Caco-2 (cell line): ENCODE data around the gene ABHD11. TPM values are rescaled to one million over a fixed set of nuclear protein-coding genes. Genes with fewer than 3 reads are reported as not detected.
A peak's percentile ranks its signal among the peaks of the same experiment; 100 is the strongest.

Experiments used
- BruUV-seq: library from RNA; stranded (reverse); fragments of 400-500 nt; replicated peaks from 2 replicates; lab custom pipeline; 2021; lab: Mats Ljungman, UMichigan
- CTCF ChIA-PET: fragments of 300-600 bp; sonication (Branson Sonifier 250); formaldehyde crosslinking; loops from one replicate; lab custom pipeline; 2022; ENCODE audit warnings: antibody characterized with exemption; lab: Charles Lee
- POLR2A ChIA-PET: fragments of 300-600 bp; sonication (Branson Sonifier 250); formaldehyde crosslinking; loops from one replicate; lab custom pipeline; 2022; ENCODE audit warnings: antibody characterized with exemption; lab: Charles Lee
- DNase-seq, 2 experiments: peaks; one replicate each; pipeline versions ENCODE4 v3.0.0 to v3.0.0-alpha.2; 2020 to 2022
- H3K27me3 ChIP-seq: replicated peaks from 2 replicates; pipeline ENCODE4 v1.6.0; 2011; ENCODE audit warnings: low read length; ENCODE audit not compliant: control insufficient read depth, insufficient read depth
- H3K36me3 ChIP-seq: 2 replicates; pipeline ENCODE4 v1.5.1; 2011; ENCODE audit warnings: low read length; ENCODE audit not compliant: control insufficient read depth, insufficient read depth
- H3K4me1 ChIP-seq: fragments of 250-450 bp; sonication (Bioruptor Pico); 2 replicates; pipeline ENCODE4 v1.5.1; 2020; ENCODE audit warnings: mild to moderate bottlenecking
- H3K4me3 ChIP-seq: 2 replicates; pipeline ENCODE4 v1.5.1; 2011; ENCODE audit warnings: low read depth, mild to moderate bottlenecking, control low read depth, low read length
- H3K9me3 ChIP-seq: fragments of 250-450 bp; sonication (Bioruptor Pico); 2 replicates; pipeline ENCODE4 v1.5.1; 2020; ENCODE audit warnings: mild to moderate bottlenecking, moderate library complexity
- H3K27ac Mint-ChIP-seq: one replicate; pipeline ENCODE4 v1.8.0; 2022; ENCODE audit warnings: mixed read lengths; ENCODE audit not compliant: unreplicated experiment
- H3K27me3 Mint-ChIP-seq: one replicate; pipeline ENCODE4 v1.8.0; 2022; ENCODE audit warnings: mixed read lengths; ENCODE audit not compliant: insufficient read depth, unreplicated experiment
- H3K36me3 Mint-ChIP-seq: one replicate; pipeline ENCODE4 v1.8.0; 2022; ENCODE audit warnings: mild to moderate bottlenecking, mixed read lengths; ENCODE audit not compliant: insufficient read depth, unreplicated experiment
- H3K4me1 Mint-ChIP-seq: one replicate; pipeline ENCODE4 v1.8.0; 2022; ENCODE audit warnings: low read depth, mixed read lengths; ENCODE audit not compliant: unreplicated experiment
- H3K4me3 Mint-ChIP-seq: one replicate; pipeline ENCODE4 v1.8.0; 2022; ENCODE audit warnings: mild to moderate bottlenecking, moderate library complexity, mixed read lengths; ENCODE audit not compliant: unreplicated experiment
- H3K9me3 Mint-ChIP-seq: one replicate; pipeline ENCODE4 v1.8.0; 2022; ENCODE audit warnings: mixed read lengths; ENCODE audit not compliant: unreplicated experiment
- intact Hi-C: fragments of 100-400 bp; cut with micrococcal nuclease; formaldehyde crosslinking; loops from one replicate; pipeline ENCODE4 v1.10.0; 2022; ENCODE audit not compliant: unreplicated experiment
- total RNA-seq: library from RNA; stranded (reverse); gene quantifications from 2 replicates; pipeline ENCODE4 v1.2.3, GENCODE V29; 2022
- TF ChIP-seq, protein P1 (sequence below), 2 experiments: fragments of 200-600 bp in 1 of 2; IDR thresholded peaks; 1 replicate in 1 of 2; 2 replicates in 1 of 2; pipeline versions ENCODE4 v1.5.1 to v1.8.0; 2011 to 2022; ENCODE audit warnings: antibody characterized with exemption in 1 of 2, control low read depth in 1 of 2, inconsistent platforms in 1 of 2, low read depth in 1 of 2, low read length in 1 of 2, mild to moderate bottlenecking in 1 of 2, moderate library complexity in 1 of 2; ENCODE audit not compliant: insufficient read depth in 1 of 2, severe bottlenecking in 1 of 2, unreplicated experiment in 1 of 2

ABHD11 gene
- total RNA-seq, 1 experiment from 2014 or later: 38.9 TPM

DNA sequence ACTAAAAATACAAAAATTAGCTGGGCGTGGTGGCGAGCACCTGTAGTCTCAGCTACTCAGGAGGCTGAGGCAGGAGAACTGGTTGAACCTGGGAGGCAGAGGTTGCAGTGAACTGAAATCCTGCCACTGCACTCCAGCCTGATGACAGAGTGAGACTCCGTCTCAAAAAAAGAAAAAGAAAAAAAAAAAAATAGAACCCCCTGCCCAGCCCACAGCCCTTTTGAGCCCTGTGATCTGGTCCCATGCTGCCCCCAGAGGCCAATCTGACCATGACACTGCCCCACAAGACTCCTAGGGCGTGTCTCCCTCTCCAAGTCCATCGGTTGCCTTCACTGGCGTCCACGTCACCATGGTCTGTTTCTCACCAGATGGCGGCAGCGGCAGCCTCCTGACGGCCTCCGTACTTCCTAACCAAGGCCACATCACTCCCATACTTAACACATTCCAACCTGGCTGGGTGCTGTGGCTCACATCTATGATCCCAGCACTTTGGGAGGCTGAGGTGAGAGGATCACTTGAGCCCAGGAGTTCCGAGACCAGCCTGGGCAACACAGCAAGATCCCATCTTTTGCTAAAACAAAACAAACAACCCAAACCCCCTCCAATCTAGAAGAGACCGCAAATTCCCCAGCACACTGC, 37.1 kb downstream of the ABHD11 start:
- intact Hi-C loops: loop anchor here (1.0 kb wide), 2 partner anchors 14 to 24 kb away; no protein-coding TSS in a partner anchor
- Mint-ChIP-seq H3K4me3 (no peak overlapping the region), H3K27me3 (no peaks in the 10 kb centered on the region), H3K9me3 (no peaks in the 10 kb centered on the region), H3K36me3 (peaks cover 80% of the 10 kb centered on the region), H3K4me1 (no peaks in the 10 kb centered on the region), H3K27ac (no peak overlapping the region)
- H3K27me3 ChIP-seq: no peaks in the 10 kb centered on the region
- H3K4me3 ChIP-seq: no peak overlapping the region
- H3K4me1 ChIP-seq: peaks cover 12% of the 10 kb centered on the region
- TF ChIP-seq, protein P1, sequence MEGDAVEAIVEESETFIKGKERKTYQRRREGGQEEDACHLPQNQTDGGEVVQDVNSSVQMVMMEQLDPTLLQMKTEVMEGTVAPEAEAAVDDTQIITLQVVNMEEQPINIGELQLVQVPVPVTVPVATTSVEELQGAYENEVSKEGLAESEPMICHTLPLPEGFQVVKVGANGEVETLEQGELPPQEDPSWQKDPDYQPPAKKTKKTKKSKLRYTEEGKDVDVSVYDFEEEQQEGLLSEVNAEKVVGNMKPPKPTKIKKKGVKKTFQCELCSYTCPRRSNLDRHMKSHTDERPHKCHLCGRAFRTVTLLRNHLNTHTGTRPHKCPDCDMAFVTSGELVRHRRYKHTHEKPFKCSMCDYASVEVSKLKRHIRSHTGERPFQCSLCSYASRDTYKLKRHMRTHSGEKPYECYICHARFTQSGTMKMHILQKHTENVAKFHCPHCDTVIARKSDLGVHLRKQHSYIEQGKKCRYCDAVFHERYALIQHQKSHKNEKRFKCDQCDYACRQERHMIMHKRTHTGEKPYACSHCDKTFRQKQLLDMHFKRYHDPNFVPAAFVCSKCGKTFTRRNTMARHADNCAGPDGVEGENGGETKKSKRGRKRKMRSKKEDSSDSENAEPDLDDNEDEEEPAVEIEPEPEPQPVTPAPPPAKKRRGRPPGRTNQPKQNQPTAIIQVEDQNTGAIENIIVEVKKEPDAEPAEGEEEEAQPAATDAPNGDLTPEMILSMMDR (IDR thresholded peaks at IDR 0.05; ENCODE audit: insufficient read depth in 1 of 2, low read depth in 1 of 2, low read length in 1 of 2, severe bottlenecking in 1 of 2, unreplicated experiment in 1 of 2): peak; percentile 62 to 79
- peaks cover 3% of the 10 kb centered on the region; the same call in 1 of the 2 replicates for H3K36me3 ChIP-seq
- peak; percentile 77 to 78 for DNase-seq
- BruUV-seq: no TSS peak
- CTCF ChIA-PET: interaction anchor here (1.3 to 2.6 kb wide), 4 partner anchors 14 to 95 kb away, joined by 3 to 9 read pairs (median 6); no protein-coding TSS in a partner anchor
- H3K9me3 ChIP-seq: no peaks in the 10 kb centered on the region
- POLR2A ChIA-PET: interaction anchor here (0.5 to 0.6 kb wide), 2 partner anchors 43 to 135 kb away, joined by 3 to 5 read pairs; no protein-coding TSS in a partner anchor

DNA sequence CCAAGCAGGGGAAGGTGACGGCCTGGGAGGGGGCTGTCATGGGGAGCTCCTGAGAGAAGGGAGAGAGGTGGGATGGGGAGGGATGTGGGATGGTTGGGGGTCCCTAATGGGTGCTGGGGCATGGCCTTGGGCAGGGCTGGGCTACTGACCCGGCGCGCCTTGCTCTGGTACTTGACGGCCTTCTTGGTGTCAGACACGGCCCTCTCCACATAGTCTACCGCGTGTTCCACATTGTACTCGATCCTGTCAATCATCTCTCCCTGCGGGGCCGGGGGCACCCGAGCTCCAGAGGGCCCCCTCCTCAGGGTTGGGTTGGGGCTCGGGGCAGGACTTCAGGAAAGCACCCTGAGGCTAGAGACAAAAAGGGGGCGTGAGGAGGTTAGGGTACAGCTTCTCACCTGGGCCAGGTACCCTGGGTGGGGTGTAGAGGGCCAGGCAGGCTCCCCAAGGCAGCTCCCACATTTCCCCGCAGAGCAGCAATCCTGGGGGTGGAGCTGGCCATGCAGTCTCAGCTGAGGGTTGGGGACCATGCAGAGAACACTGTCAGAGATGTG, 37.9 kb downstream of the ABHD11 start:
- intact Hi-C loops: loop anchor here (1.0 kb wide), 2 partner anchors 15 to 25 kb away; no protein-coding TSS in a partner anchor
- Mint-ChIP-seq H3K4me3 (no peak overlapping the region), H3K36me3 (peaks cover 76% of the 10 kb centered on the region), H3K4me1 (no peaks in the 10 kb centered on the region), H3K9me3 (no peaks in the 10 kb centered on the region), H3K27ac (no peak overlapping the region), H3K27me3 (no peaks in the 10 kb centered on the region)
- BruUV-seq: no TSS peak
- CTCF ChIA-PET: interaction anchor here (0.6 to 2.6 kb wide), 5 partner anchors 15 to 94 kb away, joined by 3 to 13 read pairs (median 8); no protein-coding TSS in a partner anchor
- H3K4me1 ChIP-seq: peaks cover 12% of the 10 kb centered on the region
- no peak for DNase-seq
- no peaks in the 10 kb centered on the region for H3K9me3 ChIP-seq
- TF ChIP-seq, protein P1 (IDR thresholded peaks at IDR 0.05; ENCODE audit: insufficient read depth in 1 of 2, low read depth in 1 of 2, low read length in 1 of 2, severe bottlenecking in 1 of 2, unreplicated experiment in 1 of 2): no peak
- H3K4me3 ChIP-seq: no peak overlapping the region
- H3K36me3 ChIP-seq: peaks cover 3% of the 10 kb centered on the region; the same call in 1 of the 2 replicates
- POLR2A ChIA-PET: interaction anchor here (0.5 kb wide), 1 partner anchor 42 kb away, joined by 5 read pairs; no protein-coding TSS in a partner anchor
- H3K27me3 ChIP-seq: no peaks in the 10 kb centered on the region

GRCh38 chr7:73700069-73700423, 38.6 kb downstream of the ABHD11 start:
- H3K36me3 Mint-ChIP-seq: peaks cover 70% of the 10 kb centered on the region
- no peaks in the 10 kb centered on the region for H3K9me3 ChIP-seq
- H3K27me3 ChIP-seq: no peaks in the 10 kb centered on the region
- peaks cover 12% of the 10 kb centered on the region for H3K4me1 ChIP-seq
- H3K4me3 Mint-ChIP-seq: no peak overlapping the region
- H3K27ac Mint-ChIP-seq: no peak overlapping the region
- intact Hi-C loops: no loop called here
- DNase-seq: no peak
- H3K4me3 ChIP-seq: no peak overlapping the region
- H3K4me1 Mint-ChIP-seq: no peaks in the 10 kb centered on the region
- no peaks in the 10 kb centered on the region for H3K9me3 Mint-ChIP-seq
- H3K27me3 Mint-ChIP-seq: no peaks in the 10 kb centered on the region
- H3K36me3 ChIP-seq: peaks cover 3% of the 10 kb centered on the region; the same call in 1 of the 2 replicates
- TF ChIP-seq, protein P1 (IDR thresholded peaks at IDR 0.05; ENCODE audit: insufficient read depth in 1 of 2, low read depth in 1 of 2, low read length in 1 of 2, severe bottlenecking in 1 of 2, unreplicated experiment in 1 of 2): no peak
- BruUV-seq: no TSS peak
- ChIA-PET CTCF (interaction anchor here (0.6 to 2.5 kb wide), 3 partner anchors 29 to 580 kb away, joined by 3 to 8 read pairs (median 4); no protein-coding TSS in a partner anchor), POLR2A (no interaction called here)
